Panc1 (cell line): ENCODE data around the gene NDOR1. TPM values are rescaled to one million over a fixed set of nuclear protein-coding genes. Genes with fewer than 3 reads are reported as not detected.
A peak's percentile ranks its signal among the peaks of the same experiment; 100 is the strongest.

Experiments used
- ATAC-seq: fragments of 200-7000 bp; cut with Tn5 transposase; 2 replicates; pipeline ENCODE4 v1.9.1; 2020; ENCODE audit warnings: mild to moderate bottlenecking, moderate library complexity
- BruUV-seq: library from RNA; stranded (reverse); fragments of 400-500 nt; replicated peaks from 2 replicates; lab custom pipeline; 2021; lab: Mats Ljungman, UMichigan
- CTCF ChIA-PET: fragments of 300-600 bp; sonication (Branson Sonifier 250); formaldehyde crosslinking; loops from one replicate; lab custom pipeline; 2022; ENCODE audit warnings: antibody characterized with exemption; lab: Charles Lee
- POLR2A ChIA-PET: fragments of 300-600 bp; sonication (Branson Sonifier 250); formaldehyde crosslinking; loops from one replicate; lab custom pipeline; 2022; ENCODE audit warnings: antibody characterized with exemption; lab: Charles Lee
- DNase-seq: peaks from one replicate; pipeline ENCODE4 v3.0.0-alpha.2; 2010; ENCODE audit warnings: low read depth, low spot score
- H3K27ac ChIP-seq: 2 replicates; pipeline ENCODE4 v1.5.1; 2011; ENCODE audit warnings: mild to moderate bottlenecking, low read length, inconsistent platforms
- H3K27me3 ChIP-seq: fragments of 200-500 bp; sonication (Bioruptor generic); 2 replicates; pipeline ENCODE4 v1.6.0; 2014; ENCODE audit warnings: low read length, inconsistent platforms; ENCODE audit not compliant: control insufficient read depth, insufficient read depth
- H3K36me3 ChIP-seq: fragments of 200-500 bp; sonication (Bioruptor generic); 2 replicates; pipeline ENCODE4 v1.5.1; 2014; ENCODE audit warnings: inconsistent platforms, mild to moderate bottlenecking, low read length, moderate library complexity; ENCODE audit not compliant: control insufficient read depth, insufficient read depth
- H3K4me1 ChIP-seq: 2 replicates; pipeline ENCODE4 v1.5.1; 2011; ENCODE audit warnings: inconsistent platforms, mild to moderate bottlenecking, low read length, moderate library complexity; ENCODE audit not compliant: control insufficient read depth, insufficient read depth
- H3K4me3 ChIP-seq, 2 experiments: 2 replicates each; pipeline ENCODE4 v1.5.1; 2011 to 2012; ENCODE audit warnings: low read depth in 2 of 2, low read length in 2 of 2, mild to moderate bottlenecking in 2 of 2, inconsistent platforms in 1 of 2, moderate library complexity in 1 of 2
- H3K9me3 ChIP-seq: fragments of 200-500 bp; sonication (Bioruptor generic); 2 replicates; pipeline ENCODE4 v1.5.1; 2014; ENCODE audit warnings: low read depth, mild to moderate bottlenecking, inconsistent platforms, low read length, moderate library complexity; ENCODE audit not compliant: control insufficient read depth, insufficient read depth
- CTCF ChIP-seq: fragments of 450-650 bp; IDR thresholded peaks from 2 replicates; pipeline ENCODE4 v1.5.1; 2017; ENCODE audit warnings: mild to moderate bottlenecking
- POLR2AphosphoS5 ChIP-seq: IDR thresholded peaks from 2 replicates; pipeline ENCODE4 v1.6.1; 2012; ENCODE audit warnings: mild to moderate bottlenecking, low read depth, low read length, moderate library complexity
- SIN3A ChIP-seq: IDR thresholded peaks from 2 replicates; pipeline ENCODE4 v1.6.1; 2012; ENCODE audit warnings: low read depth, mild to moderate bottlenecking, low read length, moderate library complexity, borderline replicate concordance; ENCODE audit not compliant: insufficient read depth
- TCF7L2 ChIP-seq: IDR thresholded peaks from 2 replicates; pipeline ENCODE4 v1.6.1; 2011; ENCODE audit warnings: mild to moderate bottlenecking, low read depth, low read length, inconsistent platforms
- in situ Hi-C: cut with HindIII; loops from 2 replicates; pipeline ENCODE4 v1.10.0; 2016; ENCODE audit warnings: low sequenced_read_pairs, low pct_unique_long_range_greater_than_20kb
- intact Hi-C: fragments of 100-400 bp; cut with micrococcal nuclease; formaldehyde crosslinking; loops from one replicate; pipeline ENCODE4 v1.10.0; 2022; ENCODE audit not compliant: unreplicated experiment
- total RNA-seq: library from RNA; stranded (reverse); gene quantifications from one replicate; pipeline ENCODE4 v1.2.1, GENCODE V29; 2021; ENCODE audit not compliant: unreplicated experiment
- TF ChIP-seq, protein P1 (sequence below), 2 experiments: IDR thresholded peaks; 2 replicates each; pipeline ENCODE4 v1.6.1; 2011 to 2012; ENCODE audit warnings: low read depth in 2 of 2, control low read depth in 1 of 2, low read length in 1 of 2, mild to moderate bottlenecking in 1 of 2, moderate library complexity in 1 of 2; ENCODE audit not compliant: insufficient read depth in 1 of 2

Gene NDOR1
- total RNA-seq, 1 experiment from 2014 or later, result 15.6 TPM

GRCh38 chr9:137221095-137221505, 15.6 kb downstream of the NDOR1 start:
- intact Hi-C loops, result no loop called here
- in situ Hi-C loops, result no loop called here

DNA sequence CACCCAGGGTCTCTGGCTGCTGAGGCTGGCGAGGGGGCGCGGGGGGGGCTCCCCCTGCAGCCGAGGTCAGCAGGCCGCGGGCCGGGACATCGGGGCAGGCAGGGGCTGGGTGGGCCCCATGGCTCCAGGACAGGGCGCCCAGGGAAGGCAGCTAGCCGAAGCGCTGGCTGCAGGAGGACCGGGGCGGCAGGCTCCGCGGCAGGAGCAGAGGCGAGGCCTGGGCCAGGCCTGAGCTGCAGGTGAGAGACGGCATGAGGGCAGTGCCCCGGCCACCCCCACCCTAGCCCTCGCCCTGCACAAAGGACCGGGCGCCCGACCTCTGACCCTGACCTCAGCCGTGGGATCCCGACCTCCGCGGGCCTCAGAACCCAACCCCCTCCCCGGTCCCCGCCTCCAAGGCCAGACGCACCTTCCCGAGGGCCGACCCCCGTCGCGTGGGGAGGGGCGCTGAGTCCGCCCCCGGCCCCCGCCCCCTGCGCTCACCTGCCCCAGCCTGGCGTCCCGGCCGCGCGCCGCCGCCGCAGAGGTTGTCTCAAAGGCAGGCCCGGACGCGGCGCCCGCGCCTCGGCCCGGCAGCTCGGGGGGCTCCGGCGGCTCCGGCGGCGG, 16.1 kb downstream of the NDOR1 start:
- H3K4me1 ChIP-seq, result peaks cover 25% of the 10 kb centered on the region
- peak overlapping the region; percentile 23 to 67; a peak in 3 of 4 replicates for H3K4me3 ChIP-seq
- in situ Hi-C loops, result no loop called here
- H3K27ac ChIP-seq, result no peak overlapping the region
- intact Hi-C loops, result no loop called here
- no peaks in the 10 kb centered on the region for H3K9me3 ChIP-seq
- BruUV-seq, result no TSS peak
- CTCF ChIA-PET, result no interaction called here
- no peaks in the 10 kb centered on the region for H3K27me3 ChIP-seq
- POLR2A ChIA-PET, result no interaction called here
- ATAC-seq (no peak), DNase-seq (no peak)
- H3K36me3 ChIP-seq, result peaks cover 2% of the 10 kb centered on the region; the same call in 1 of the 2 replicates
- TF ChIP-seq, protein P1, sequence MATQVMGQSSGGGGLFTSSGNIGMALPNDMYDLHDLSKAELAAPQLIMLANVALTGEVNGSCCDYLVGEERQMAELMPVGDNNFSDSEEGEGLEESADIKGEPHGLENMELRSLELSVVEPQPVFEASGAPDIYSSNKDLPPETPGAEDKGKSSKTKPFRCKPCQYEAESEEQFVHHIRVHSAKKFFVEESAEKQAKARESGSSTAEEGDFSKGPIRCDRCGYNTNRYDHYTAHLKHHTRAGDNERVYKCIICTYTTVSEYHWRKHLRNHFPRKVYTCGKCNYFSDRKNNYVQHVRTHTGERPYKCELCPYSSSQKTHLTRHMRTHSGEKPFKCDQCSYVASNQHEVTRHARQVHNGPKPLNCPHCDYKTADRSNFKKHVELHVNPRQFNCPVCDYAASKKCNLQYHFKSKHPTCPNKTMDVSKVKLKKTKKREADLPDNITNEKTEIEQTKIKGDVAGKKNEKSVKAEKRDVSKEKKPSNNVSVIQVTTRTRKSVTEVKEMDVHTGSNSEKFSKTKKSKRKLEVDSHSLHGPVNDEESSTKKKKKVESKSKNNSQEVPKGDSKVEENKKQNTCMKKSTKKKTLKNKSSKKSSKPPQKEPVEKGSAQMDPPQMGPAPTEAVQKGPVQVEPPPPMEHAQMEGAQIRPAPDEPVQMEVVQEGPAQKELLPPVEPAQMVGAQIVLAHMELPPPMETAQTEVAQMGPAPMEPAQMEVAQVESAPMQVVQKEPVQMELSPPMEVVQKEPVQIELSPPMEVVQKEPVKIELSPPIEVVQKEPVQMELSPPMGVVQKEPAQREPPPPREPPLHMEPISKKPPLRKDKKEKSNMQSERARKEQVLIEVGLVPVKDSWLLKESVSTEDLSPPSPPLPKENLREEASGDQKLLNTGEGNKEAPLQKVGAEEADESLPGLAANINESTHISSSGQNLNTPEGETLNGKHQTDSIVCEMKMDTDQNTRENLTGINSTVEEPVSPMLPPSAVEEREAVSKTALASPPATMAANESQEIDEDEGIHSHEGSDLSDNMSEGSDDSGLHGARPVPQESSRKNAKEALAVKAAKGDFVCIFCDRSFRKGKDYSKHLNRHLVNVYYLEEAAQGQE (IDR thresholded peaks at IDR 0.05; ENCODE audit: insufficient read depth in 1 of 2, low read depth in 2 of 2, low read length in 1 of 2), result no peak
- TF ChIP-seq TCF7L2, result no peak
- TF ChIP-seq POLR2AphosphoS5, result no peak
- no peak for TF ChIP-seq CTCF
- TF ChIP-seq SIN3A, result no peak

More at GRCh38 chr9:137221095-137221505, 15.6 kb downstream of the NDOR1 start:
- Histone ChIP-seq H3K27ac (no peak overlapping the region; the same call in 1 of the 2 replicates), H3K27me3 (no peaks in the 10 kb centered on the region), H3K4me3 (no peak overlapping the region; a peak in 1 of 4 replicates), H3K4me1 (peaks cover 29% of the 10 kb centered on the region), H3K36me3 (peaks cover 2% of the 10 kb centered on the region; the same call in 1 of the 2 replicates), H3K9me3 (no peaks in the 10 kb centered on the region)
- CTCF ChIA-PET, result no interaction called here
- no TSS peak for BruUV-seq
- DNase-seq (no peak), ATAC-seq (no peak)
- POLR2A ChIA-PET, result no interaction called here
- TF ChIP-seq CTCF (peak; percentile 14; the same call in 1 of the 2 replicates), TCF7L2 (no peak)
